ENCODE measurements around the gene SYNGR3. TPM values are rescaled to one million over a fixed set of nuclear protein-coding genes. Genes with fewer than 3 reads are reported as not detected.

The SYNGR3 gene
- total and polyA plus RNA-seq, 2 of the 13 experiments (the other 11 are each of a cell fraction or from before 2014, with no cell fraction given), result 0.97 to 5.7 TPM

GRCh38 chr16:2003827-2004641 lies 14.3 kb downstream of the SYNGR3 start (continued):
- no peak for TF ChIP-seq ZNF276 (CRISPR knock-in tag; IDR thresholded peaks at IDR 0.05; ENCODE audit: low read depth)
- TF ChIP-seq PLRG1 (conservative IDR thresholded peaks at IDR 0.05), result no peak
- no peak for TF ChIP-seq ZNF549 (CRISPR knock-in tag; IDR thresholded peaks at IDR 0.05)
- TF ChIP-seq ZNF703 (CRISPR knock-in tag; IDR thresholded peaks at IDR 0.05; ENCODE audit: borderline replicate concordance), result no peak
- no peak for TF ChIP-seq ZNF230 (CRISPR knock-in tag; IDR thresholded peaks at IDR 0.05)
- no peak for TF ChIP-seq ZC3H4 (CRISPR knock-in tag; IDR thresholded peaks at IDR 0.05; ENCODE audit: borderline replicate concordance)
- peak; percentile 38 for TF ChIP-seq AGO1 (IDR thresholded peaks at IDR 0.05; ENCODE audit: low read depth, low read length, poor library complexity, severe bottlenecking)
- TF ChIP-seq MEIS2 (CRISPR knock-in tag; IDR thresholded peaks at IDR 0.05), result no peak
- TF ChIP-seq DPF2 (CRISPR knock-in tag; IDR thresholded peaks at IDR 0.05; ENCODE audit: borderline replicate concordance, low read depth), result no peak
- TF ChIP-seq SOX13 (IDR thresholded peaks at IDR 0.05), result no peak
- peak in 1 of 2 experiments; percentile 32; a peak in 1 of 4 replicates for TF ChIP-seq SOX13 (CRISPR knock-in tag; conservative IDR thresholded peaks at IDR 0.05 in 1 of 2, IDR thresholded peaks at IDR 0.05 in 1 of 2)
- TF ChIP-seq REST (IDR thresholded peaks at IDR 0.05; ENCODE audit: borderline replicate concordance in 1 of 2, low read depth in 1 of 2, low read length in 2 of 2), result no peak
- TF ChIP-seq ZNF292 (CRISPR knock-in tag; IDR thresholded peaks at IDR 0.05; ENCODE audit: borderline replicate concordance, low read depth), result no peak
- peak; percentile 91 for TF ChIP-seq RAD21 (CRISPR knock-in tag; IDR thresholded peaks at IDR 0.05)
- no peak for TF ChIP-seq CREB3 (CRISPR knock-in tag; IDR thresholded peaks at IDR 0.05)
- TF ChIP-seq AKAP8 (CRISPR knock-in tag; IDR thresholded peaks at IDR 0.05), result 0 out of 2 replicates have a peak, but pooled peaks have one; percentile 58
- no peak for TF ChIP-seq XBP1 (CRISPR knock-in tag; IDR thresholded peaks at IDR 0.05)
- no peak for TF ChIP-seq ATF5 (CRISPR knock-in tag; IDR thresholded peaks at IDR 0.05; ENCODE audit: low read depth)
- TF ChIP-seq TEF (CRISPR knock-in tag; IDR thresholded peaks at IDR 0.05), result no peak
- TF ChIP-seq ZNF546 (CRISPR knock-in tag; conservative IDR thresholded peaks at IDR 0.05), result no peak
- peak; percentile 74; the same call in 1 of the 2 replicates for TF ChIP-seq MTA1 (CRISPR knock-in tag; IDR thresholded peaks at IDR 0.05; ENCODE audit: borderline replicate concordance)

Measured in HepG2 (cell line).